ENCODE results near the gene TIPIN. TPM values are rescaled to one million over a fixed set of nuclear protein-coding genes. Genes with fewer than 3 reads are reported as not detected.
A peak's percentile ranks its signal among the peaks of the same experiment; 100 is the strongest.
"Not testable (repeated sequence)": the region's sequence is repeated elsewhere in the genome, so short reads cannot be mapped to it uniquely, and the experiment has no call there.

TIPIN gene
- 20.8 TPM for total RNA-seq

DNA sequence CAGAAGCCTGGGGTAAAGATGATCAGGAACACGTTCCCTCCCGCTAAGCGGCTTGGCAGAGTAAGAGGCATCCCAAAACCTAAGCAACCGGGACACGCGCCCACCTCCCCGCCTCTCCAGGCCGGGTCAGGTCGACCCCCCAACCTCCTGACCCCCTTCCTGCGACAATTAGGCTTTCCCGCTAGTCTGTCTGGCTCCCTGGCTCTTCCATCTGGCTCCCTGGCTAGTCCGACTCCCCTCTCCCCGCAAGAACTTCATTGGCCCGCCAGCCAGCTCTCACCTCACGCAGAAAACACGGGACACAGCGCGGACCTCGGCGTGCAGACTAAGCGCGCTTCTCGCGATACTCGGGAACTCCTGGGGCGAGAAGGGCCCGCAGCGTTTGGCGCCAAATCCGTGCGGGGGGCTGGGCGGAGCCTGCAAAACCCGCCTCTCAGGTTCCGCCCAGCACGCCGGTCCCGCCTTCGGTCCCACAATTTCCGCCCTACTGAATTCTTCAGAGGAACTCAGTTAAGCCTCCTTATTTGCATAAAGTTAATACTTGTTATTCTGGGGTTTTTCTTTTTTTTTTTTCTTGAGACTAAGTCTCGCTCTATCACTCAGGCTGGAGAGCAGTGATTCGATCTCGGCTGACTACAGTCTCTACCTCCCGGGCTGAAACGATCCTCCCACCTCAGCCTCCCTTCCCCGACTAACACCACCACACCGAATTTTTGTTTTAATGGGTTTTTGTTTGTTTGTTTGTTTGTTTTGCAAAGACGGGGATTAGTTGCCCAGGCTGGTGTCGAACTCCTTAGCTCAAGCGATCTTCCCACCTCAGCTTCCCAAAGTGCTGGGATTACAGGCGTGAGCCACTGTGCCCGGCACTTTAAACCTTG is at the start of gene TIPIN:
TIPIN (minus strand) TSS at position 327 of the 878 bp plus-strand sequence. CDS start 3,738 bp downstream, outside the sequence.
- FAIRE-seq: no peak
- peak; percentile 57 to 92 for DNase-seq (ENCODE audit: low spot score in 2 of 2)

DNA sequence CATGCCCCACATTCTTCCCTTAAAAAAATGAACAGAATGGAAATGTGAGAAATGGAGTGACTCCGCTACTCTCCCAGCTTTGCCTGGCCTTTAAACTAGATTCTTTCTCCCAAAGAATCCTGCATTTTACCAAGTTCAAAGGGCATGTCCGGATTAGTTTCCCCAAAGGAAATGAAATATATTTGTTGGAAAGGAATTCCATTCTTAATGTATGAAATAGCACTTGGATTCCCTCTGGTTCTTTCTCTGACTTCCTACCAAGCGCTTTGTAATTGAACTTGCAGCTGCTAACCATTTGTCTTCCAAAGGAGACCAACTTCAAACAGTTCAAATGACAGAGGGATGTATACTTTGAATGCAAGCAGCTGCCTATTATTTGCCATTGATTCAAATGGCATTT is 49.1 kb upstream of the TIPIN start:
- DNase-seq (ENCODE audit: low spot score in 2 of 2): no peak
- no peak for FAIRE-seq

- FAIRE-seq (no peak), DNase-seq (ENCODE audit: low spot score in 2 of 2) (no peak)
These were observed 48.5 kb upstream of the TIPIN start for GRCh38 chr15:66405007-66405406.

- FAIRE-seq (no peak), DNase-seq (ENCODE audit: low spot score in 2 of 2) (no peak)
These were observed 48.0 kb upstream of the TIPIN start for GRCh38 chr15:66404532-66404931.

DNA sequence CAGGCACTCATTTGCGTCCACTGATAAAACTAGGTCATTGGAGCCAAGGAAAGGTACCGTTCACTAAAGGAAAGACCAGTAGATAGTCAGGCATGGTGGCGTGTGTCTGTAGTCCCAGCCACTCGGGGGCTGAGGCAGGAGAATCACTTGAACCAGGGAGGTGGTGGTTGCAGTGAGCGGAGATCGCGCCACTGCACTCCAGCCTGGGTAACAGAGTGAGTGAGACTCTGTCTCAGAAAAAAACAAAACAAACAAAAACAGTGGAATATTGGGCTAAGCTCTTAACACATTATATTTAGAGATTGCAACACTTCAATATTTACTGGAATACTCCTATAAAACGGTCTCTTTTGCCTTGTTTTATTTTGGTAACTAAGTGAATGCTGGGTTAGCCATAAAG is 47.6 kb upstream of the TIPIN start:
- DNase-seq (ENCODE audit: low spot score in 2 of 2): no peak
- no peak for FAIRE-seq

GRCh38 chr15:66403323-66403722 is 46.8 kb upstream of the TIPIN start:
- DNase-seq (ENCODE audit: low spot score in 2 of 2) (no peak), FAIRE-seq (no peak)

DNA sequence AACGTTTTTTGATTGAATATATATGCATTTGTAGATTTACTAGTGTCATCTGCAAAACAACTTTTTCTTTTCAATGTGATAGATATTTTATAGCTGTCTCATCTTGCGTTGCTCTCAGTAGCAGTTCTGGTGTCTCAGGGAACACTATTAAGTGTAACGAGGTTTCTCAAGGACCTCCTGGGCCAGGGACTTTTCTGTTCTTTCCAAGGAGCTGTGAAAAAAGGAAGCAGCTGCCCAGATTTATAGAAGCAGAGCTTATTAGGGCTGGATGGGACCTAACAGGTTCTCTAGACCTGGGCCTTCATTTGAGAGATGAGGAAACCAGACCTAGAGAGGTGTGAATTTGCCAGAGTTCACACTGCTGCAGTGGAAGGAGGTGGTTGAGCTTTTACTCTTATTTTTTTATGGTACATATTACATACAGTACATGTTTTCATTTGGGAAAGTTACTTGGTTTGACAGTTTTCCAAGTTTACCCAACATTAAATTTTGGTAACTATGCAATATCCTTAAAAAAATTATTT is 46.3 kb upstream of the TIPIN start:
- FAIRE-seq (no peak), DNase-seq (ENCODE audit: low spot score in 2 of 2) (no peak)

DNA sequence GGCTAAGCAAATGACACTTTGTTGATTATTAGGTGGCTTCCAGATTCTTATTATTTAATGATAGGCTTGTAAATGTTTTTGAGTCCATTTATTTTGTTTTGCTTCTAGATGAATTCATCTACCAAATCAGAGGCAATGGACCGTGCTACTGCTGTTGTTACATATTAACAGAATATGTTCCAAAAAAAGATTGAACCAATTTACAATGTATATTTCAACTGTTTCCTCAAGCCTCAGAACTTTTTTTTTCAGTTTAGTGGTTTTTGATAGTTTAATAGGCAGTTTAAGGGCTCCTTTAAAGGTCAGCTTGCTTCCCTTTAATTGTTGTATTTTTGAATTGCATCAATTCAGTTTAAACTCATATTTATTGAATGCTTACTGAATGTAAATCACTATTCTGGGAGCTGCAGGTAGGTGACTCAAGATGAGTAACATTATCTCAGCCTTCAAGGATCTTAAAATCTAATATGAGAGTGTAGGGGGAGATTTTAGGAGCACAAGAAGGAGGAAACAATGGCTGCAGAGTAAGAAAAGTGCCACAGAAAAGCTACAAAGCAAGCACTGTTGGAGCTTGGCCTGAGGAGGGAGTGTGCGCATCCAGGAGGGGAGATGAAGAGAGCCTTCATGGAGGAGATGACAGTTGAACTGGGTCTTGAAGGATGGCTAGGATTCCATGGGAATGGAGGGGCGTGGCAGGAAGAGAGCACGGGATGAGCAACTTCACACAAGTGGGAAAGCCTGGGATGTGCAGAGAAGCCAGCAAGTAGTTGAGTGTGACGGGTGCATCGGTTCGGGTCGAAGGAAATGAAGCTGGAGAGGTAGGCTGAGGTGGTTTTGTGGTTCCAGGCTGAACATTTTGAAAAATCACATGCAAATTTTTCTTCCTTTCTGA is 44.9 kb upstream of the TIPIN start:
- no peak for FAIRE-seq
- DNase-seq (ENCODE audit: low spot score in 2 of 2): no peak

DNA sequence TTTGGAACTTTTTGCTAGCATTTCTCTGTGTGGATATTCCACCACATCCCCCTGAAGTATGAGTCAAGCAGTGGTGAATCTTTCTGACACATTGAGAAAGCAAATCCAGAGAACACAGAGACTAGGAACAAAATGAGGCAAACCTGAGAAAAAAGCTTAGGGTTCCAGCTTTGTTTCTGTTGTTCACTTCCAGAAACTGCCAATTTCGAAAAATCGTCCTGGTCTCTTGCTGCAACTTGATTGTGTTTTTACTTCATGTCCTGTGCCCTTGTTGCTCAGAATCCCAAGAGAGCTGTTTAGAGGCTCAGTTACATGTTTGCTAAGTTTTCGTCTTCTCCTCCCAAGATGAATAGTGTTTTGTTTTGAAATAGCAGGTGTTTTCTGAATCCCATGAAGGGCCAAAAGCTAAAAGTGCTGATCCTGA is 43.9 kb upstream of the TIPIN start:
- FAIRE-seq: no peak
- DNase-seq (ENCODE audit: low spot score in 2 of 2): no peak

GRCh38 chr15:66399276-66399675 is 42.8 kb upstream of the TIPIN start:
- DNase-seq (ENCODE audit: low spot score in 2 of 2) (no peak), FAIRE-seq (no peak)

DNA sequence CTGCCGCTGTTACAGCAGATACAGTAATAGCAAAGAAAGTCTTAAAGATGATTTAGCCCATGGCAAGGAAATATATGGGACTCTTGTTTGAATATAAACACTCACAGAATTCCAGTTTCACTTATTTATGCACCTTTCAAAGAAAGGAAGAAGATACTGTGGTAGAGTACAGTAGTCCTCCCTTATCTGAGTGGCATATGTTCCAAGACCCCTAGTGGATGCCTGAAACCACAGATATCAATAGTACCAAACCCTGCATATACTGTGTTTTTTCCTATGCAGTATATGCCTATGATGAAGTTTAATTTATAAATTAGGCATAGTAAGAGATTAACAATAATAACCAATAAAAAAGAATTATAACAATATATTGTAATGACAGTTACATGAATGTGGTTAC is 38.4 kb upstream of the TIPIN start:
- FAIRE-seq (no peak), DNase-seq (ENCODE audit: low spot score in 2 of 2) (no peak)

DNA sequence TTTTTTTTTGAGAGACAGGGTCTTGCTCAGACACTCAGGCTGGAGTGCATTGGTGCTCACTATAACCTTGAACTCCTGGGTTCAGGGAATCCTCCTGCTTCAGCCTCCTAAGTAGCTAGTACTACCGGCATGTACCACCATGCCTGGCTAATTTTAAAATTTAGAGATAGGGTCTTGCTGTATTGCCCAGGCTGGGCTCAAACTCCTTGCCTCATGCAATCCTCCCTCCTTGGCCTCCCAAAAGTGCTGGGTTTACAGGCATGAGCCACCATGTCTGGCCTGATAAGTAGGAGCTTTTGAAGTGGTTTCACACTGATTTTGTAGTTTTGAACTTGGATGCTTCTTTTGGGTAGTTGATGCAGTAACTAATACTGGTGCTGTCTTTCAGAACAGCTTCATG is 38.0 kb upstream of the TIPIN start:
- DNase-seq (ENCODE audit: low spot score in 2 of 2) (no peak), FAIRE-seq (no peak)

DNA sequence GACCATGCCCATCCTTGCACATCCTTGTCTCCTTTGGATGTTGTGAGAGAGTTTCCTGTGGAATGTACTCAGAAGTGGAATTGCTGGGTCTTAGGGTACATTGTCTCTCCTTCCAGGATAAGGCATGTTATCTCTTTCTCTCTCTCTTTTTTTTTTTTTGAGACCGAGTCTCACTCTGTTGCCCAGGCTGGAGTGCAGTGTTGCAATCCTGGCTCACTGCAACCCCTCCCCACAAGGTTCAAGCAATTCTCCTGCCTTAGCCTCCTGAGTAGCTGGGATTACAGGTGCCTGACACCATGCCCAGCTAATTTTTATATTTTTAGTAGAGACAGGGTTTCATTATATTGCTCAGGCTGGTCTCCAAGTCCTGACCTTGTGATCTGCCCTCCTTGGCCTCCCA is 36.6 kb upstream of the TIPIN start:
- FAIRE-seq; DNase-seq (ENCODE audit: low spot score in 2 of 2): not testable (repeated sequence)

DNA sequence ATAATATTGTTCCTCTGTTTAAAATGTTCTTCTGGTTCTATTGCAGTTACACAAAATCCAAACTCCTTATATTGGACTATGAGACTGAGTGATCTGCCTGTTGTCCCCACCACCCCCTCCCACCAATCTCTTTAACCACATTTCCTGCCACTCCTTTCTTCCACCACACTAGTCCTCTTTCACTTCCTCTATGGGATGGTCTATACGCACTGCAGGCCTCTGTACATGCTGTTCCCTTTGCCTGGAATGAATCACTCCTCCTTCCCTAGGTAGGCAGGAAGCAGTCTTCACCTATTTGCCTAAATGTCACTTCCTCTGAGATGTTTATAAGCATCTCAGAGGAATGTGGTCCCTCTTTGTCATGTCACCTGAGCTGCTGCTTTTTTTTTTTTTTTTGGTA is 34.2 kb upstream of the TIPIN start:
- DNase-seq (ENCODE audit: low spot score in 2 of 2) (no peak), FAIRE-seq (no peak)

- no peak for FAIRE-seq
- DNase-seq (ENCODE audit: low spot score in 2 of 2): no peak
These were observed 33.4 kb upstream of the TIPIN start for GRCh38 chr15:66389859-66390381.

GRCh38 chr15:66389098-66389858 is 32.8 kb upstream of the TIPIN start:
- no peak for FAIRE-seq
- no peak for DNase-seq (ENCODE audit: low spot score in 2 of 2)

DNA sequence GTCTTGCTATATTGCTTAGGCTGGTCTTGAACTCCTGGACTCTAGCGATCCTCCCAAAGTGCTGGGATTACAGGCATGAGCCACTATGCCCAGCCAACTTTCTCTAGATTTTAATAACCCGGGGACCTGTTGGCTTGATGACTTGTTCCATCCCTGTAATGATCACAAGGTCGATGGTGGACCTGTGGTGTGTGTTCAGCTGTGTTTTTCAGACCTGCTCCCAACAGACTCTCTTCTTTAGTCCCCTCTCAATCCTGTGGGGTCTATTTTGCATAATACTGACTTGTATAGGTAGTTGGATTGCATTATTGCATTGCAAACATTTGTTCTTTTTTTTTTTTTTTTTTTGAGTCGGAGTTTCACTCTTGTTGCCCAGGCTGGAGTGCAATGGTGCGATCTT is 32.1 kb upstream of the TIPIN start:
- FAIRE-seq: no peak
- DNase-seq (ENCODE audit: low spot score in 2 of 2): no peak

DNA sequence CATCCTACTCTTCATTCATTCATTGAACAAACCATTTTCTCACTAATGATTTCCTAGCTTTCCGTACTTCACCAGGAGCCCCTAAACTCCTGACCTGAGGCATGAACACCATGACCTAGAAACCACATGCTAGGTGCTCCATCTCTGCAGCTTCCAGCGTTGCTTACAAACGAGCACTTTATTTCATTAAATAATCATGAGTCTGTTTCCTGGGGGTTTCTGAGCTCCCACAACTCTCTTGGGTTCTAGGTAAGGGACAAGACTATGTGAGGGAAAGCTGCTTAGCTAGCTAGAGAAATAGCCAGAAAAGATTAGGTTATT is 31.5 kb upstream of the TIPIN start:
- DNase-seq (ENCODE audit: low spot score in 2 of 2): no peak
- FAIRE-seq: no peak

DNA sequence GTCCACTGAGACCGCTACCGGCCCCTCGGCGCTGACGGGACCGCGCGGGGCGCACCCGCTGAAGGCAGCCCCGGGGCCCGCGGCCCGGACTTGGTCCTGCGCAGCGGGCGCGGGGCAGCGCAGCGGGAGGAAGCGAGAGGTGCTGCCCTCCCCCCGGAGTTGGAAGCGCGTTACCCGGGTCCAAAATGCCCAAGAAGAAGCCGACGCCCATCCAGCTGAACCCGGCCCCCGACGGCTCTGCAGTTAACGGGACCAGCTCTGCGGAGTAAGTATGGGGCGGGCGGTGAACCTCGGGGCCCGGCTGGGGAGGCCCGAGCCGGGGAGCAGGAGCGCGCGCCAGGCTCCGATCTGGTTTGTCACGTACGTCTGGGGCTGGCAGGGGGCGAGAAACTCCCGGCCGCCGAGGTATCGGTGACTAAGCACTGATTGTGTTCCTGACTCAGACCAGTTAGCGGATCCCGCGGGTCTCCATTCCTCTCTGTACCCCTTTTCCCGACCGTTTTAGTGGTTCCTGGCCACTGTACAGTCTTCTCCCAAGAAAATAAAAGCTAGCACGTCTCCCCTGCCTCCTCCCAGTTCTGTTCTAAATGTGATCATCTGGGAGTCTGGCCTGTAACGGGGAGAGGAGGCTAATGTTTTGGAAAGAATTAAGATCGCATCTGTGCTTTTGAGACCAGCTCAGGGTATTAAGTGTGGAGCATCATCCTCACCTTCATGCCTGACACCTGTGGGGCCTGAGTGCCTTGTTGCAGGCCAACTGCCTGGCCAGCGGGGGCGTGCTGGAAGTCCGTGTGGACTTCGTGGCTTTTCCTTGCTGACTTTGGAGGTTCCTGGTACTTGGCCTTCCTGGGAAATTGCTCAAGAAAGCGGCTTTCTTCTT is 30.9 kb upstream of the TIPIN start:
- no peak for FAIRE-seq
- peak; percentile 20 to 45 for DNase-seq (ENCODE audit: low spot score in 2 of 2)

All from frontal cortex (tissue), 4 donors.